BJ (cell line): Measurements from ENCODE around the gene POLR1C. TPM values are rescaled to one million over a fixed set of nuclear protein-coding genes. Genes with fewer than 3 reads are reported as not detected.
A peak's percentile ranks its signal among the peaks of the same experiment; 100 is the strongest.

Experiments used
- CTCF ChIA-PET: fragments of 350-600 bp; formaldehyde crosslinking; extraction: SDS; loops from one replicate; lab custom pipeline; 2021; ENCODE audit warnings: antibody characterized with exemption, inconsistent platforms; lab: Yijun Ruan, JAX
- POLR2A ChIA-PET: fragments of 300-600 bp; sonication (Branson Sonifier 250); formaldehyde crosslinking; extraction: SDS; loops from one replicate; lab custom pipeline; 2021; ENCODE audit warnings: antibody characterized with exemption; lab: Charles Lee
- DNase-seq: peaks from one replicate; pipeline ENCODE4 v3.0.0-alpha.2; 2011; ENCODE audit warnings: low read depth
- H3K27me3 ChIP-seq: 2 replicates; pipeline ENCODE4 v1.6.0; 2011; ENCODE audit warnings: low read length; ENCODE audit not compliant: control insufficient read depth, insufficient read depth
- H3K36me3 ChIP-seq: 2 replicates; pipeline ENCODE4 v1.5.1; 2011; ENCODE audit warnings: low read length; ENCODE audit not compliant: control insufficient read depth, insufficient read depth
- H3K4me3 ChIP-seq: 2 replicates; pipeline ENCODE4 v1.5.1; 2011; ENCODE audit warnings: low read depth, mild to moderate bottlenecking, control low read depth, low read length
- polyA plus RNA-seq: library from polyadenylated mRNA; depleted of rRNA; stranded (reverse); fragments of >200 nt; gene quantifications from 2 replicates; pipeline ENCODE4 v1.2.3, GENCODE V29; 2011
- TF ChIP-seq, protein P1 (sequence below): IDR thresholded peaks from 2 replicates; pipeline ENCODE4 v1.5.1; 2011; ENCODE audit warnings: low read depth, mild to moderate bottlenecking, control low read depth, inconsistent platforms, low read length, moderate library complexity; ENCODE audit not compliant: insufficient read depth

The POLR1C gene
- polyA plus RNA-seq, 1 experiment = 37.5 TPM

DNA sequence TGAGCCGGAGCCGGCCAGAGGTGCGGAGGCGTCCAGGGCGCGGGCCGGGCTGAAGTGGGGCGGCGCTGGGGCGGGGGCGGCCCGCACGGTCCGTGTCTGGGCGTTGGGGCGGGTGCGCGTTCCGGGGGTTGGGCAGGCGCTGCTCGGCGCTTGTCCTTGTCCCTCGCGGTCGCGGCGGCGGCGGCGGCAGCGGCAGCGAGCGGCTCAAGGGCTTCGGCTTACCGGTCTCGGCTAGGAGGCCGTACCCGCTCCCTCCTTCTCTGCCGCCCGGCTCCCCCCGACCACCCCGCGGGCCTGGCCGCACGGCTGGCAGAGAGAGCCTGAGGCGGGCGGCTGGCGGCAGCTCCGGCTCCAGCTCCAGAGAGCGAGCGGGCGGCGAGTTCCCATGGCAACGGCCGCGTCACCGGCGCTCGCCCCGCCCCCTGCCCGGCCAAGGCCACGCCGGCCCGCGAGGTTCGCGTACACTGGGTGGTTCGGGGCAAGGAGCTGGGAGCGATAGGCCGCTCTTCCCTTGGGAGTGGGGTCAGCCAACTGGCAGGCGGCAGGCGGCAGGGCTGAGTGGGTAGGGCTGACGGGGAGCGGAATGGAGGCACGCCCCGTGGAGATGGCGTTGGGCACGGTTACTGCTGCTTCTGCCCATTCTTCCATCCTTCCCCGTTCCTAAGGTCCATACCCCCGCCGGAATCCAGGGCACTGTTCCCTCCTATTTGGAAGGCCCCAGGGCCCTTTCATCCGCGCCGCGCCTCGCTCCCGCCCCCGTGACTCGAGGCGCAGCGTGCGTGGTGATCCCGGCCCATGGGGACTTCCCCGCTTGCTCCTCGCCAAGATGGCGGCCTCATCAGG is 6.7 kb upstream of the POLR1C start, which contains the start of gene LRRC73:
Gene LRRC73, minus strand, starts transcription at position 363 of the 843 bp plus-strand sequence. CDS start 561 bp downstream, outside the sequence.
- ChIA-PET CTCF (interaction anchor here (0.6 to 12.0 kb wide), 5 partner anchors 17 to 247 kb away, joined by 3 to 136 read pairs (median 8); partner anchors contain the start of gene DLK2), POLR2A (interaction anchor here (0.6 kb wide), 1 partner anchor 505 kb away, joined by 5 read pairs; no protein-coding TSS in a partner anchor)

DNA sequence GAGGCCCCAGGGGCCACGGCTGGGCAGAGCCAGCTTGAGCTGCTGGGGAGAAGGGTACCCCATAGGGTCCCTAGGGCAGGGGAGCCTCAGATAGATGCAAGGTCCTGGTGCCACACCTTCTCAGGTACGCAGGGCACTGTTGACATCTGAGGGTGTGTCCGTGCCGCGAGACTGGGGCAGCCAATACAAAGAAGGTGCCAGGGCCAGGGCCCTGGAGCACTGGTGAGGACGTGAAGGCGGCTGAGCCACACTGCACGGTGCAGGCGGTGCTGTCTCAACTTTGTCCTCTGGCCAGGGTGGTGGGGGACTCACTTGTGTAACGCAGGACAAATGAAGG is 6.1 kb upstream of the POLR1C start:
- peaks cover 34% of the 10 kb centered on the region for H3K36me3 ChIP-seq
- TF ChIP-seq, protein P1, sequence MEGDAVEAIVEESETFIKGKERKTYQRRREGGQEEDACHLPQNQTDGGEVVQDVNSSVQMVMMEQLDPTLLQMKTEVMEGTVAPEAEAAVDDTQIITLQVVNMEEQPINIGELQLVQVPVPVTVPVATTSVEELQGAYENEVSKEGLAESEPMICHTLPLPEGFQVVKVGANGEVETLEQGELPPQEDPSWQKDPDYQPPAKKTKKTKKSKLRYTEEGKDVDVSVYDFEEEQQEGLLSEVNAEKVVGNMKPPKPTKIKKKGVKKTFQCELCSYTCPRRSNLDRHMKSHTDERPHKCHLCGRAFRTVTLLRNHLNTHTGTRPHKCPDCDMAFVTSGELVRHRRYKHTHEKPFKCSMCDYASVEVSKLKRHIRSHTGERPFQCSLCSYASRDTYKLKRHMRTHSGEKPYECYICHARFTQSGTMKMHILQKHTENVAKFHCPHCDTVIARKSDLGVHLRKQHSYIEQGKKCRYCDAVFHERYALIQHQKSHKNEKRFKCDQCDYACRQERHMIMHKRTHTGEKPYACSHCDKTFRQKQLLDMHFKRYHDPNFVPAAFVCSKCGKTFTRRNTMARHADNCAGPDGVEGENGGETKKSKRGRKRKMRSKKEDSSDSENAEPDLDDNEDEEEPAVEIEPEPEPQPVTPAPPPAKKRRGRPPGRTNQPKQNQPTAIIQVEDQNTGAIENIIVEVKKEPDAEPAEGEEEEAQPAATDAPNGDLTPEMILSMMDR = no peak
- no peak for DNase-seq
- ChIA-PET CTCF (interaction anchor here (1.0 to 12.0 kb wide), 4 partner anchors 17 to 249 kb away, joined by 3 to 136 read pairs (median 71); partner anchors contain the start of gene DLK2), POLR2A (no interaction called here)
- H3K4me3 ChIP-seq = peak overlapping the region; percentile 61
- H3K27me3 ChIP-seq = no peaks in the 10 kb centered on the region

More for the DNA sequence above, 6.7 kb upstream of the POLR1C start, which contains the start of gene LRRC73:
- DNase-seq = no peak
- TF ChIP-seq, protein P1 = no peak
- peaks cover 34% of the 10 kb centered on the region for H3K36me3 ChIP-seq
- no peaks in the 10 kb centered on the region for H3K27me3 ChIP-seq
- H3K4me3 ChIP-seq = peak within 1 kb of the TSS; percentile 61

DNA sequence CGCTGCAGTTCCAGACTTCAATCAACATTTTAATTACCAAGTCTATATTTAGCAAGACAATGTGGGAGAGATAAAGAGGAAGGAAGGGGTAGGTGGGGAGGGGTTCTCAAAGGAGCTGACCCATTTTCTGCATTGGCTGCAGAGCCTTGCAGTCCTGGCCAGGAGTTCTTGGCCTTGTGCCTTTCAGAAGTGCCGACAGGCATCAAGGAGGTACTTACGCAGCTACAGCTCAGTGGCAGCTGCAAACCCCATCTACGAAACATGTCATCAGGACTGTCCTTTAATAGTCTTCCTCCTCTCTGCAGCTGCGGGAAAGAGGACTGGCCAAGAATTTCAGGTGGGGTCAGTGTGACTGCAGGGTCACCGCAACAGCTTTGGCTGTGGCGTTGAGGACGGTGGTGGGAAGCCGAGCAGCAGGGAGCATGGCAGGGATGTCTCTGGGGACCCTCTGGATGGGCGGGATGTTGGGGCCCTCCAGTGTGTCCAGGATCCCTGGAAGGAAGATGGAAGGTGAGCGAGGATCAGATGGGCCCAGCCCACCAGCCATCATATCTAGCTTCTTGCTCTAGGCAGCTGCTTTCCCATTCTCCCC is 5.0 kb upstream of the POLR1C start:
- TF ChIP-seq, protein P1 = no peak
- H3K27me3 ChIP-seq = no peaks in the 10 kb centered on the region
- POLR2A ChIA-PET = no interaction called here

DNA sequence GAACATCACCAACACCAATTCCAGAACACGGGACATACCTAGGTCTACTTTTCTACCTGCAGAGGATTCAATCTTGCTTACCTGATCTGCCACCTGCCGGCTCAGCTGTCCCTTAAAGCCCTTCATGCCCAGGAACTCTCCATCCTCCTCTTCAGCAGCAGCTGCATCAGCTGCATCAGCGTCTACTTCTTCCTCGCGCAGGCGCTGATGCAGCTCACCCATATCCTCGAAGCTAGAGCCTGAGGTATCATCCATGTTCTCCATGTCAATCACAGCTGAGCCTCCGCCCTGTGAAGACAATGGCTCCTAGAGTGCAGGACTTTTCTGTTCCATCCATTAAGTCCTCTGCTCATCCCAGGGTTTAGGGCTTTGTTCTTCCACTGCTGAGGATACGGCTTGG is 1.1 kb upstream of the POLR1C start:
- CTCF ChIA-PET = interaction anchor here (0.7 to 1.9 kb wide), 6 partner anchors 8 to 513 kb away, joined by 3 to 11 read pairs (median 3); partner anchors contain the start of gene DNPH1
- DNase-seq = no peak
- H3K36me3 ChIP-seq = peaks cover 40% of the 10 kb centered on the region
- peak overlapping the region; percentile 92 for H3K4me3 ChIP-seq
- TF ChIP-seq, protein P1 = no peak
- H3K27me3 ChIP-seq = no peaks in the 10 kb centered on the region
- POLR2A ChIA-PET = no interaction called here

More for the DNA sequence above, 5.0 kb upstream of the POLR1C start:
- no peak for DNase-seq
- Histone ChIP-seq H3K36me3 (peaks cover 33% of the 10 kb centered on the region), H3K4me3 (no peak overlapping the region)
- CTCF ChIA-PET = interaction anchor here (1.0 to 12.0 kb wide), 3 partner anchors 18 to 250 kb away, joined by 3 to 136 read pairs (median 134); partner anchors contain the start of gene DLK2

DNA sequence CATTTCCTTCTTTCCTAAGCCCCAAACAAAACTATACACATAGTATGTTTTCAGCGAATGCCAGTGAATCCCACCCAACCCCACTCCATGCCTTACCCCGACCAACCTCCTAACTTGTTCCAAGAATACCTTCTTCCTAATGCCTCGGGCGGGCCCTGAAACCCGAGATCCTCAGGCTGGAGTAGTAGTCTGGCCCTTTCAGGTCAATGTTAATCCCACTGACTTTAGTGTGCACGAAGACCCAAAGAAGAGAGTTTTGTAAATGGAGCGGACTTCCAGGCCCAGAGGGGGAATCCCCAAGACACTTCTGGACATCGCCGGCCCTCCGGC is 557 bp upstream of the POLR1C start:
- H3K4me3 ChIP-seq = peak overlapping the region; percentile 92
- POLR2A ChIA-PET = no interaction called here
- H3K27me3 ChIP-seq = no peaks in the 10 kb centered on the region
- peaks cover 38% of the 10 kb centered on the region for H3K36me3 ChIP-seq
- TF ChIP-seq, protein P1 = no peak
- no peak for DNase-seq
- CTCF ChIA-PET = interaction anchor here (0.8 to 1.9 kb wide), 7 partner anchors 9 to 253 kb away, joined by 3 to 11 read pairs (median 3); no protein-coding TSS in a partner anchor
